SIG-M5 (cell line): ENCODE data around the gene OTUD6A.
"Not testable (repeated sequence)": the region's sequence is repeated elsewhere in the genome, so short reads cannot be mapped to it uniquely, and the experiment has no call there.

Source experiments
- DNase-seq: peaks from one replicate; lab custom pipeline; 2025; lab: John Stamatoyannopoulos, UW

Gene OTUD6A

DNA sequence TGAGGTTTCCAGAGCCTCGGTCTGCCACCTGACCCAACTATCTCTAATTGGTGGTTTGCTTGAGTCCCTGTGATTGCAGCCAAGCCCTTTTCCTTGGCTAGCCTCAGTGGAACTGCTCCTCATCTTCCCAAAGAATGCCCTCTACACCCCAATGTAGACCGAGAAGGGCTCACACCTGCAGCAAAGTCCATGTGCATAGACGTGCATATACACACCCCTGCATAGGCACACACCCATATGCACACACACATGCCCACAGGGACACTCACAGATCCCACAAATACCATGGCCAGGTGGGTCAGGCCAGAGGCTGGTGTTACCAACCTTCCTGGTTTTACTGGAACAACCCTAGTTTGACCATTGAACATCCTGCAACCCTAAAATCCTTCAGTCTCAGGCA, 12.9 kb upstream of the OTUD6A start:
- no peak for DNase-seq

DNA sequence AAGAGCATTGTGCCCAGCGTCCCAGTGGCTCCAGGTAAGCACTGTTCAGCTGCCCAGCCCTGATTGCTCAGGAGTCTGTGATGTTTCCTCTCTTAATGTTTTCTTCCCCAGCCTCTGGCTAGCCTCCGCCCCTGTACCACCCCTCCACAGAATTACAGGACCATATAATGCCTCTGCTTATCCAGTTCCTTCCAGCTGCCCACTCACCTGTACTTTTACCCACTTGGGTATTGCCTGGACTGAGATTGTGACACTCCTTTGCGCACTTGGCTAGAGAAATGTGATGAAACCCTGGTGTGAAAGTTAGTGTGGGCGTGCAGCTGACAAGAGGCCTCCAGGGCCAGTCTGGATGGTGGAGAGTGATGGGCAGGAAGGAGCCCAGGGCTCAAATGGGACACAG, 12.3 kb upstream of the OTUD6A start, which contains the start of gene AWAT2:
TSS of gene AWAT2 (minus strand) at position 14 of the 400 bp plus-strand sequence. CDS start at position 8, 6 bp downstream.
- DNase-seq = no peak

- no peak for DNase-seq
Measured at GRCh38 chrX:70052895-70053615, 9.2 kb upstream of the OTUD6A start.

- no peak for DNase-seq
Measured at GRCh38 chrX:70054391-70054790, 7.9 kb upstream of the OTUD6A start.

DNA sequence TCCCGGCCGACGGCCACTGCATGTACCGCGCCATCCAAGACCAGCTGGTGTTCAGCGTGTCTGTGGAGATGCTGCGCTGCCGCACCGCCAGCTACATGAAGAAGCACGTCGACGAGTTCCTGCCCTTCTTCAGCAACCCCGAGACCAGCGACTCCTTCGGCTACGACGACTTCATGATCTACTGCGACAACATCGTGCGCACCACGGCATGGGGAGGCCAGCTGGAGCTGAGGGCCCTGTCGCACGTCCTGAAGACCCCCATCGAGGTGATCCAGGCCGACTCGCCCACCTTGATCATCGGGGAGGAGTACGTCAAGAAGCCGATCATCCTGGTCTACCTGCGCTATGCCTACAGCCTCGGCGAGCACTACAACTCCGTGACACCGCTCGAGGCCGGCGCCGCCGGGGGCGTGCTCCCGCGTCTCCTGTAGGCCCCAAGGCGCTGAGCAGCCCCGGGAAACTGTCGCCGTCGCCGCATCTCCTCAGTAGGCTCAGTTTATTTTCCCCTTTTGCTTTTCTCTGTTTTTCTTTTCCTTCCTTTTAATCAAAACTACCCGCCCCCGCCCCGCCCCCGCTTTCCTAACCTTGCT, 799 bp downstream of the OTUD6A start:
- no peak for DNase-seq

GRCh38 chrX:70066646-70067045, 4.4 kb downstream of the OTUD6A start:
- no peak for DNase-seq

- no peak for DNase-seq
Measured at GRCh38 chrX:70079297-70079696, 17.0 kb downstream of the OTUD6A start.

GRCh38 chrX:70079870-70080269, 17.6 kb downstream of the OTUD6A start:
- DNase-seq = no peak

GRCh38 chrX:70082723-70083122, 20.5 kb downstream of the OTUD6A start:
- DNase-seq = no peak

- DNase-seq = no peak
Measured at GRCh38 chrX:70084592-70085240, 22.5 kb downstream of the OTUD6A start.

DNA sequence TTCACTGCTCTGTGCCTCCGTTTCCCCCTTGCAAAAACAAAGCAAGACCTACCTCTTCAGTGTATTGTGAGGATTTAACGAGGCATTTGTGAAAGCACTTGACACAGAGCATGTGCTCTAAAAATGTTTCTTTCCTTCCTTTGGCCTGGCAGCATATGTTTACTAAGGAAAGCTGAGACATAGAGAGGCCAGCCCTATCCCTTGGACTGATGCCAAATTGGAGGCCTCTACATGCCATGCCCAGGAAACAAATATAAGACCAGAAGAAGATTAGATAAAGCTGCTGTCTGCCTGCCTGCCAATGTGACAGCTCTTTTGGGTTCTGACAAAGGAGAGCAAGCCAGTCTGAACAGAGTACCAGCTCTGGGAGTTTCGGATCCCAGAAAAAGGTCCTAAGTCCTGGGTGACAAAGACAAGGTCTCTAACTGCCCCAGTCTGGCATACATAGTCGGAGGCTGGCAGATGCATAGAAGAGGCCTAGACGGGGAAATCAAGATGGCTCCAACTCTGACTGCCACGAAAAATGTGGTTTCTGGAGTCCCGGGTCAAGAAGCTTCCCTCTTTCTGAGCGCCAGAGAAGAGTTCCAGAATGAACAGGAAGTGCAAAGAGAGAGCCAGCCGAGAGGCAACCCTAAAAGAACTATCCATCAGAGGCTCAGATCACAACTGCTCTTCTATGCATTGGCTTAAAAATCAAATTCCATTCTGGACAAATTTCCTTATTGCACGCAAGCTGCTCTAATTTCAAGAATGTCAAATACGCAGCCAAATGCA, 25.8 kb downstream of the OTUD6A start:
- no peak for DNase-seq

DNA sequence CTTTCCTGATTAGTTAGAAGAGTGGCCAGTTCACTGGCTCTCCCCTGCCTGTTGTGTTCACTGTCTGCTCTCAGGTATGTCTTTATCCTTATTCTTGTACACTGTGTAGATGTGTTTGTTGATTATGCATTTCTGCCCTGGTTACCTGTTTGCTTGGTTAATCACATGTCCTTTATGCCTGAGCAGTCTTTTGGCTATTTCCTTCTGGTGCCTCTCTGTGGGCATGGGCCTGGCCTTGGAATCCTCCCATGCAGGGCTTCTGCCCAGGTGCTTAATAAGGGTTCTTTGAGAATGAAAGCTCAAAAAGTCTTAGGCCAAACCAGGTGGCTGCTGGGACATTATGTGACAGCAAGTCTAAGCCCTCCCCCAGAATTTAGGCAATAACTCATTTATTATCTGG, 26.5 kb downstream of the OTUD6A start:
- DNase-seq = no peak

GRCh38 chrX:70089604-70090297, 27.5 kb downstream of the OTUD6A start:
- DNase-seq = no peak

DNA sequence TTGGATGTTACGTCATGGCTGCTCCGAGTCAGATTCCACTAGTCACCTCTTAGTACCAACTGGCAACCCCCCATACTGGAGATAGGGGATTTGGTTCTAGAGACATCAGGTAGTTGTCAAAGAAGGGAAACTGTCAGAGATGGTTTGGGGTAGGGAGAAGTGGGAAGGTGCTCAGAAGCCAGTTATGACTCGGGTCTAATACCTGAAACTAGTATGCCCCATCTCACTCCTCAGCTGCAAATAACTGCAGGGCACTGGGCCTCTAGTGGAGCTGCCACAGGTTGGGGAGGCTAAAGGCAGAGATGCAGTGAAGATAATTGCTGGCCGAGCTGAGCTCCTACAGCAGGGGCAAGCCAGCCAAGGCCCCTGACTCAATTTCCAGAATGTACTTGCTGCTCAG, 30.0 kb downstream of the OTUD6A start:
- DNase-seq = no peak

GRCh38 chrX:70096052-70096451, 33.8 kb downstream of the OTUD6A start:
- DNase-seq = no peak

- DNase-seq = no peak
Measured at GRCh38 chrX:70105229-70105628, 43.0 kb downstream of the OTUD6A start.

- not testable (repeated sequence) for DNase-seq
Measured at GRCh38 chrX:70111436-70112026, 49.3 kb downstream of the OTUD6A start.
